ENCODE measurements around the gene DAZAP1. TPM values are rescaled to one million over a fixed set of nuclear protein-coding genes. Genes with fewer than 3 reads are reported as not detected.

Gene DAZAP1
- total RNA-seq, 2 experiments from 2014 or later, result 248 to 347 TPM

GRCh38 chr19:1389033-1389940 lies 18.1 kb upstream of the DAZAP1 start:
- intact Hi-C loops (cut with DNase I, micrococcal nuclease), result no loop called here
- ATAC-seq (no peak), DNase-seq (no peak)
- ChIA-PET POLR2A (no interaction called here), CTCF (no interaction called here)
- no peaks in the 10 kb centered on the region for H3K27me3 Mint-ChIP-seq
- H3K4me3 Mint-ChIP-seq, result no peak overlapping the region
- peaks cover 32% of the 10 kb centered on the region for H3K36me3 Mint-ChIP-seq (ENCODE audit: low read depth)
- H3K9me3 Mint-ChIP-seq (ENCODE audit: low read depth), result no peaks in the 10 kb centered on the region
- H3K4me1 Mint-ChIP-seq, result peaks cover 14% of the 10 kb centered on the region
- no peak overlapping the region for H3K27ac Mint-ChIP-seq

- CTCF ChIA-PET, result no interaction called here
- peaks cover 6% of the 10 kb centered on the region for H3K4me1 Mint-ChIP-seq
Measured at GRCh38 chr19:1390890-1391423, 16.4 kb upstream of the DAZAP1 start.

GRCh38 chr19:1392407-1392806 lies 15.0 kb upstream of the DAZAP1 start:
- Mint-ChIP-seq H3K4me1 (peaks cover 5% of the 10 kb centered on the region), H3K4me3 (no peak overlapping the region), H3K36me3 (ENCODE audit: low read depth) (peaks cover 29% of the 10 kb centered on the region), H3K27me3 (no peaks in the 10 kb centered on the region), H3K9me3 (ENCODE audit: low read depth) (no peaks in the 10 kb centered on the region), H3K27ac (no peak overlapping the region)
- ATAC-seq (no peak), DNase-seq (no peak)
- POLR2A ChIA-PET, result no interaction called here
- intact Hi-C loops (cut with DNase I, micrococcal nuclease), result no loop called here
- CTCF ChIA-PET, result interaction anchor here (0.5 kb wide), 1 partner anchor 51 kb away, joined by 3 read pairs; no protein-coding TSS in a partner anchor

More at GRCh38 chr19:1390890-1391423, 16.4 kb upstream of the DAZAP1 start:
- no peak overlapping the region for H3K4me3 Mint-ChIP-seq
- DNase-seq (no peak), ATAC-seq (no peak)
- POLR2A ChIA-PET, result no interaction called here
- intact Hi-C loops (cut with DNase I, micrococcal nuclease), result no loop called here
- H3K36me3 Mint-ChIP-seq (ENCODE audit: low read depth), result peaks cover 32% of the 10 kb centered on the region
- H3K9me3 Mint-ChIP-seq (ENCODE audit: low read depth), result no peaks in the 10 kb centered on the region
- H3K27me3 Mint-ChIP-seq, result no peaks in the 10 kb centered on the region
- H3K27ac Mint-ChIP-seq, result no peak overlapping the region

- POLR2A ChIA-PET, result no interaction called here
- Mint-ChIP-seq H3K4me1 (peaks cover 5% of the 10 kb centered on the region), H3K36me3 (ENCODE audit: low read depth) (peaks cover 29% of the 10 kb centered on the region), H3K27me3 (no peaks in the 10 kb centered on the region), H3K9me3 (ENCODE audit: low read depth) (no peaks in the 10 kb centered on the region), H3K27ac (no peak overlapping the region), H3K4me3 (no peak overlapping the region)
- no peak for ATAC-seq
- intact Hi-C loops (cut with DNase I, micrococcal nuclease), result no loop called here
- DNase-seq, result no peak
- CTCF ChIA-PET, result no interaction called here
Measured at GRCh38 chr19:1392939-1393530, 14.4 kb upstream of the DAZAP1 start.

- Mint-ChIP-seq H3K9me3 (ENCODE audit: low read depth) (no peaks in the 10 kb centered on the region), H3K27ac (no peak overlapping the region), H3K4me3 (no peak overlapping the region), H3K36me3 (ENCODE audit: low read depth) (peaks cover 25% of the 10 kb centered on the region), H3K4me1 (peaks cover 5% of the 10 kb centered on the region), H3K27me3 (no peaks in the 10 kb centered on the region)
- POLR2A ChIA-PET, result no interaction called here
- ATAC-seq, result no peak
- CTCF ChIA-PET, result no interaction called here
- no peak for DNase-seq
- intact Hi-C loops (cut with DNase I, micrococcal nuclease), result no loop called here
Measured at GRCh38 chr19:1393841-1394240, 13.5 kb upstream of the DAZAP1 start.

GRCh38 chr19:1394252-1395193 lies 12.9 kb upstream of the DAZAP1 start:
- intact Hi-C loops (cut with DNase I, micrococcal nuclease), result no loop called here
- Mint-ChIP-seq H3K36me3 (ENCODE audit: low read depth) (peaks cover 19% of the 10 kb centered on the region), H3K27ac (no peak overlapping the region), H3K9me3 (ENCODE audit: low read depth) (no peaks in the 10 kb centered on the region), H3K27me3 (no peaks in the 10 kb centered on the region), H3K4me1 (peaks cover 5% of the 10 kb centered on the region), H3K4me3 (no peak overlapping the region)
- DNase-seq (no peak), ATAC-seq (no peak)
- POLR2A ChIA-PET, result no interaction called here
- CTCF ChIA-PET, result no interaction called here

- no peak overlapping the region for H3K27ac Mint-ChIP-seq
- intact Hi-C loops (cut with DNase I, micrococcal nuclease), result no loop called here
- ATAC-seq (no peak), DNase-seq (no peak)
- no peaks in the 10 kb centered on the region for H3K9me3 Mint-ChIP-seq (ENCODE audit: low read depth)
- H3K4me3 Mint-ChIP-seq, result no peak overlapping the region
- peaks cover 13% of the 10 kb centered on the region for H3K36me3 Mint-ChIP-seq (ENCODE audit: low read depth)
- ChIA-PET POLR2A (no interaction called here), CTCF (no interaction called here)
- H3K4me1 Mint-ChIP-seq, result peaks cover 7% of the 10 kb centered on the region
- H3K27me3 Mint-ChIP-seq, result no peaks in the 10 kb centered on the region
Measured at GRCh38 chr19:1395194-1396018, 12.0 kb upstream of the DAZAP1 start.

GRCh38 chr19:1396019-1396767 lies 11.2 kb upstream of the DAZAP1 start:
- no peak for ATAC-seq
- Mint-ChIP-seq H3K27ac (no peak overlapping the region), H3K36me3 (ENCODE audit: low read depth) (peaks cover 7% of the 10 kb centered on the region), H3K27me3 (no peaks in the 10 kb centered on the region), H3K9me3 (ENCODE audit: low read depth) (no peaks in the 10 kb centered on the region), H3K4me3 (no peak overlapping the region), H3K4me1 (peaks cover 7% of the 10 kb centered on the region)
- ChIA-PET POLR2A (no interaction called here), CTCF (no interaction called here)
- intact Hi-C loops (cut with DNase I, micrococcal nuclease), result no loop called here
- no peak for DNase-seq

- no peaks in the 10 kb centered on the region for H3K9me3 Mint-ChIP-seq (ENCODE audit: low read depth)
- intact Hi-C loops (cut with DNase I, micrococcal nuclease), result no loop called here
- POLR2A ChIA-PET, result no interaction called here
Measured at GRCh38 chr19:1396768-1397679, 10.4 kb upstream of the DAZAP1 start.

GRCh38 chr19:1397838-1398237 lies 9.5 kb upstream of the DAZAP1 start:
- DNase-seq, result no peak
- peaks cover 12% of the 10 kb centered on the region for H3K4me1 Mint-ChIP-seq
- intact Hi-C loops (cut with DNase I, micrococcal nuclease), result no loop called here
- H3K36me3 Mint-ChIP-seq (ENCODE audit: low read depth), result peaks cover 1% of the 10 kb centered on the region
- no peaks in the 10 kb centered on the region for H3K9me3 Mint-ChIP-seq (ENCODE audit: low read depth)
- H3K4me3 Mint-ChIP-seq, result no peak overlapping the region
- H3K27me3 Mint-ChIP-seq, result peaks cover 1% of the 10 kb centered on the region
- POLR2A ChIA-PET, result no interaction called here
- CTCF ChIA-PET, result interaction anchor here (1.0 kb wide), 1 partner anchor 12 kb away, joined by 4 read pairs; no protein-coding TSS in a partner anchor
- no peak for ATAC-seq
- no peak overlapping the region for H3K27ac Mint-ChIP-seq

More at GRCh38 chr19:1396768-1397679, 10.4 kb upstream of the DAZAP1 start:
- CTCF ChIA-PET, result no interaction called here
- Mint-ChIP-seq H3K4me3 (no peak overlapping the region), H3K27ac (no peak overlapping the region), H3K36me3 (ENCODE audit: low read depth) (peaks cover 5% of the 10 kb centered on the region), H3K4me1 (peaks cover 7% of the 10 kb centered on the region), H3K27me3 (no peaks in the 10 kb centered on the region)
- ATAC-seq, result no peak
- DNase-seq, result no peak
